Heart right ventricle (tissue), 16 donors: ENCODE data around the gene SPATA3. TPM values are rescaled to one million over a fixed set of nuclear protein-coding genes. Genes with fewer than 3 reads are reported as not detected.
A peak's percentile ranks its signal among the peaks of the same experiment; 100 is the strongest.

ENCODE experiments used
- ATAC-seq, 8 donors: fragments of 200-7000 bp; cut with Tn5 transposase; one replicate each; pipeline ENCODE4 v1.9.1; 2020; ENCODE audit warnings: mild to moderate bottlenecking in 8 of 8, moderate library complexity in 8 of 8, moderate number of reproducible peaks in 1 of 8
- DNase-seq, 2 donors: peaks; one replicate each; pipeline ENCODE4 v3.0.0-alpha.2; 2020
- H3K27ac ChIP-seq, 10 donors: fragments of 200-600 bp; sonication (generic) in 2 of 10; one replicate each; pipeline versions ENCODE4 v1.5.0 to v1.8.0; 2020 to 2022; ENCODE audit warnings: mild to moderate bottlenecking in 3 of 10
- H3K27me3 ChIP-seq, 7 donors: fragments of 200-600 bp; one replicate each; pipeline ENCODE4 v1.8.0; 2021 to 2022; ENCODE audit warnings: mild to moderate bottlenecking in 2 of 7
- H3K36me3 ChIP-seq, 9 donors: fragments of 200-600 bp; sonication (generic) in 1 of 9; one replicate each; pipeline versions ENCODE4 v1.5.0 to v1.8.0; 2020 to 2022; ENCODE audit warnings: mild to moderate bottlenecking in 2 of 9
- H3K4me1 ChIP-seq, 9 donors: fragments of 200-600 bp; sonication (generic) in 1 of 9; one replicate each; pipeline versions ENCODE4 v1.5.0 to v1.8.0; 2020 to 2022; ENCODE audit warnings: mild to moderate bottlenecking in 4 of 9
- H3K4me3 ChIP-seq, 10 donors: fragments of 200-600 bp; sonication (generic) in 2 of 10; one replicate each; pipeline versions ENCODE4 v1.5.0 to v1.8.0; 2020 to 2022; ENCODE audit warnings: mild to moderate bottlenecking in 7 of 10, moderate library complexity in 2 of 10
- H3K9me3 ChIP-seq, 11 donors: fragments of 200-600 bp in 10 of 11; sonication (generic) in 2 of 11; one replicate each; pipeline versions ENCODE4 v1.5.0 to v1.8.0; 2013 to 2022; ENCODE audit warnings: mild to moderate bottlenecking in 2 of 11, control low read depth in 1 of 11, moderate library complexity in 1 of 11
- CTCF ChIP-seq, 9 donors: fragments of 200-600 bp; sonication (generic) in 2 of 9; IDR thresholded peaks; one replicate each; pipeline versions ENCODE4 v1.5.0 to v1.8.0; 2021 to 2022; ENCODE audit warnings: antibody characterized with exemption in 9 of 9, mild to moderate bottlenecking in 5 of 9, moderate library complexity in 1 of 9
- WGBS, 2 donors: extraction: QIAGEN DNeasy Blood & Tissue Kit; methylation state at CpG; one replicate each; pipeline ENCODE4 v1.1.7; 2013; ENCODE audit warnings: inconsistent platforms in 1 of 2; 5-methylcytosine and 5-hydroxymethylcytosine counted together
- intact Hi-C, 10 donors: fragments of 100-400 bp; cut with DNase I; formaldehyde crosslinking; loops; one replicate each; pipeline versions ENCODE4 v1.11.1 to v1.14.2; 2022
- polyA plus RNA-seq, 2 donors: library from polyadenylated mRNA; stranded (reverse); fragments of 200-250 nt; gene quantifications; one replicate each; pipeline ENCODE4 v1.2.3, GENCODE V29; 2013
- total RNA-seq, 10 donors: library from RNA; stranded (reverse); fragmentation: NEBNext Ultra II Directional in 3 of 10; extraction: Animal tissue kit (Norgen Biotek cat#: 25700) in 3 of 10; gene quantifications; one replicate each; pipeline versions ENCODE4 v1.2.1 to v1.2.4, GENCODE V29; 2021 to 2023
- donor health status: Arrhythmogenic right ventricular cardiomyopathy.
- donor health status: ischemic (EF 13 %, LVEDD 7.1; RV severe dilation, severe dysfunction).
- donor health status: healthy with polysubstance abuse.
- donor health status: DM: no; HTN: yes; CAD: no.
- donor health status: DM: no; HTN: no; CAD: no.
- donor health status: ischemic (EF 25% LVEDD 6.9; RV normal size, moderate dysfunction).
- donor health status: ischemic (EF 25% LVEDD 5.7; RV mildly dilated, moderate dysfunction).
- donor health status: healthy.
- donor health status: DM: yes; HTN: yes; CAD: no.
- donor health status: Ischemic cardiomyopathy.
- donor health status: ischemic (EF 35%, LVEDD 5.7; RV mildly dilated, moderate dysfunction).
- donor health status: nonischemic (EF 11% LVEDD 7.7; RV severe dilation, severe dysfunction).
- donor health status: DM: yes; HTN: yes; CAD: no.
- donor health status: PGD.
- donor health status: ischemic (EF 29% LVEDD 5.4; RV normal size, mild dysfunction).
- donor health status: nonischemic (EF 23%, LVEDD 6.1; RV moderate dilation, normal function).

Gene SPATA3
- total and polyA plus RNA-seq, 12 donors, result not detected

- no peak overlapping the region for H3K27ac ChIP-seq
- WGBS, 2 donors, result 90 to 94% methylated on average over 6 of the region's 6 CpGs
- ATAC-seq (no peak), DNase-seq (no peak)
- peaks cover 0 to 6% (median 4%) of the 10 kb centered on the region in 9 donors for H3K4me1 ChIP-seq
- H3K4me3 ChIP-seq, result no peak overlapping the region
- no peak for TF ChIP-seq CTCF (IDR thresholded peaks at IDR 0.05)
- intact Hi-C loops, result loop anchor here in 3 of 10 donors (5.0 to 10.0 kb wide), 3 partner anchors 79 to 376 kb away; no protein-coding TSS in a partner anchor
- H3K36me3 ChIP-seq, result no peaks in the 10 kb centered on the region
- H3K9me3 ChIP-seq, result no peaks in the 10 kb centered on the region
- peaks cover 0 to 18% (median 10%) of the 10 kb centered on the region in 7 donors for H3K27me3 ChIP-seq
These were observed 12.4 kb upstream of the SPATA3 start for GRCh38 chr2:230983566-230983965.

- WGBS, 2 donors, result 93 to 94% methylated on average over 13 of the region's 13 CpGs
- intact Hi-C loops, result loop anchor here in 6 of 10 donors (5.0 to 10.0 kb wide), 6 partner anchors 80 to 377 kb away; no protein-coding TSS in a partner anchor
- H3K9me3 ChIP-seq, result no peaks in the 10 kb centered on the region
These were observed 11.3 kb upstream of the SPATA3 start for GRCh38 chr2:230984393-230985220.

GRCh38 chr2:230985519-230986231, 10.2 kb upstream of the SPATA3 start:
- Histone ChIP-seq H3K27me3 (peaks cover 8 to 35% (median 24%) of the 10 kb centered on the region in 7 donors), H3K9me3 (no peaks in the 10 kb centered on the region), H3K4me1 (peaks cover 0 to 6% (median 4%) of the 10 kb centered on the region in 9 donors), H3K27ac (no peak overlapping the region), H3K4me3 (no peak overlapping the region), H3K36me3 (no peaks in the 10 kb centered on the region)
- intact Hi-C loops, result loop anchor here in 8 of 10 donors (2.0 to 10.0 kb wide), 8 partner anchors 81 to 163 kb away; no protein-coding TSS in a partner anchor
- WGBS, 2 donors, result 92 to 95% methylated on average over 12 of the region's 12 CpGs
- no peak for DNase-seq
- no peak for ATAC-seq
- no peak for TF ChIP-seq CTCF (IDR thresholded peaks at IDR 0.05)

More at GRCh38 chr2:230984393-230985220, 11.3 kb upstream of the SPATA3 start:
- Histone ChIP-seq H3K27me3 (peaks cover 2 to 24% (median 13%) of the 10 kb centered on the region in 7 donors), H3K27ac (no peak overlapping the region), H3K4me1 (peaks cover 0 to 6% (median 4%) of the 10 kb centered on the region in 9 donors), H3K4me3 (no peak overlapping the region), H3K36me3 (no peaks in the 10 kb centered on the region)
- DNase-seq, result no peak
- ATAC-seq, result no peak
- no peak for TF ChIP-seq CTCF (IDR thresholded peaks at IDR 0.05)

- 40% methylated on average over 15 of the region's 15 CpGs for WGBS, 2 donors
- peaks cover 14 to 44% (median 34%) of the 10 kb centered on the region in 7 donors for H3K27me3 ChIP-seq
- no peak for TF ChIP-seq CTCF (IDR thresholded peaks at IDR 0.05)
- no peak for DNase-seq
- no peak overlapping the region for H3K27ac ChIP-seq
- intact Hi-C loops, result loop anchor here in 9 of 10 donors (1.0 to 10.0 kb wide), 11 partner anchors 82 to 164 kb away; no protein-coding TSS in a partner anchor
- H3K4me1 ChIP-seq, result peaks cover 0 to 6% (median 4%) of the 10 kb centered on the region in 9 donors
- H3K4me3 ChIP-seq, result peak overlapping the region in 9 of 10 donors; percentile 1 to 45 (median 40)
- ATAC-seq, result peak in 1 of 8 donors; percentile 5
- no peaks in the 10 kb centered on the region for H3K9me3 ChIP-seq
- H3K36me3 ChIP-seq, result no peaks in the 10 kb centered on the region
These were observed 9.3 kb upstream of the SPATA3 start for GRCh38 chr2:230986520-230987136.
